Activated CD8-positive, alpha-beta memory T cell treated with anti-CD3 and anti-CD28 coated beads for 24 hours (primary cell): Measurements from ENCODE around the gene SMIM32.

Experiments used
- DNase-seq: peaks from one replicate; pipeline ENCODE4 v3.0.0-alpha.2; 2020

SMIM32 gene

GRCh38 chr5:136206361-136206760, 13.4 kb upstream of the SMIM32 start:
- no peak for DNase-seq

- DNase-seq = no peak
Observed at GRCh38 chr5:136205941-136206340, 13.0 kb upstream of the SMIM32 start.

GRCh38 chr5:136205061-136205702, 12.2 kb upstream of the SMIM32 start:
- DNase-seq = no peak

- DNase-seq = peak; percentile 9
Observed at GRCh38 chr5:136203303-136203922, 10.5 kb upstream of the SMIM32 start.

- peak; percentile 15 for DNase-seq
Observed at GRCh38 chr5:136202469-136203205, 9.7 kb upstream of the SMIM32 start.

GRCh38 chr5:136201870-136202269, 8.9 kb upstream of the SMIM32 start:
- peak; percentile 37 for DNase-seq

- DNase-seq = peak; percentile 13
Observed at GRCh38 chr5:136200761-136201160, 7.8 kb upstream of the SMIM32 start.

- DNase-seq = peak; percentile 21
Observed at GRCh38 chr5:136200130-136200529, 7.2 kb upstream of the SMIM32 start.

GRCh38 chr5:136199408-136199807, 6.4 kb upstream of the SMIM32 start:
- peak; percentile 47 for DNase-seq

- peak; percentile 26 for DNase-seq
Observed at GRCh38 chr5:136198453-136198852, 5.5 kb upstream of the SMIM32 start.

GRCh38 chr5:136197462-136198142, 4.6 kb upstream of the SMIM32 start:
- peak; percentile 30 for DNase-seq

GRCh38 chr5:136195971-136196820, 3.2 kb upstream of the SMIM32 start:
- DNase-seq = no peak

- DNase-seq = no peak
Observed at GRCh38 chr5:136194576-136194975, 1.6 kb upstream of the SMIM32 start.

GRCh38 chr5:136193322-136193935, 467 bp upstream of the SMIM32 start:
- peak; percentile 47 for DNase-seq

- peak; percentile 47 for DNase-seq
Observed at GRCh38 chr5:136192015-136192525, 892 bp downstream of the SMIM32 start.

GRCh38 chr5:136191304-136192014, 1.5 kb downstream of the SMIM32 start:
- peak; percentile 38 for DNase-seq

GRCh38 chr5:136190904-136191303, 2.1 kb downstream of the SMIM32 start:
- DNase-seq = no peak

GRCh38 chr5:136190091-136190720, 2.8 kb downstream of the SMIM32 start:
- DNase-seq = no peak

GRCh38 chr5:136188859-136189258, 4.1 kb downstream of the SMIM32 start:
- DNase-seq = peak; percentile 33

GRCh38 chr5:136186796-136187195, 6.2 kb downstream of the SMIM32 start:
- DNase-seq = no peak
